Body of pancreas (tissue), 4 donors: ENCODE data around the gene SCAANT1.

Experiments
- CTCF ChIP-seq, 7 experiments: fragments of 450-650 bp in 4 of 7; fragments of 200-600 bp in 3 of 7; sonication (generic) in 3 of 7; IDR thresholded peaks; one replicate each; pipeline ENCODE4 v1.5.1; 2016 to 2019; ENCODE audit warnings: antibody characterized with exemption in 7 of 7
- POLR2A ChIP-seq, 3 donors: fragments of 450-650 bp; IDR thresholded peaks; one replicate each; pipeline ENCODE4 v1.6.1; 2016; ENCODE audit warnings: antibody characterized with exemption in 3 of 3, mild to moderate bottlenecking in 2 of 3

- TF ChIP-seq POLR2A (IDR thresholded peaks at IDR 0.05): no peak
- TF ChIP-seq CTCF (IDR thresholded peaks at IDR 0.05): no peak
Observed at GRCh38 chr3:63909431-63909830, 2.8 kb downstream of the SCAANT1 start.
